K562 (cell line): ENCODE results near the gene ATF7IP.
A peak's percentile ranks its signal among the peaks of the same experiment; 100 is the strongest.

Experiments
- ATF3 ChIP-seq, 2 experiments: fragments of 450-650 bp in 1 of 2; sonication (generic) in 1 of 2; formaldehyde crosslinking in 1 of 2; IDR thresholded peaks in 1 of 2; conservative IDR thresholded peaks in 1 of 2; 2 replicates each; pipeline versions ENCODE4 v1.6.1 to v1.8.1; 2016 to 2023; ENCODE audit warnings: mild to moderate bottlenecking in 2 of 2, moderate library complexity in 2 of 2, inconsistent platforms in 1 of 2, missing genetic modification reagents in 1 of 2
- CBX5 ChIP-seq: IDR thresholded peaks from 2 replicates; pipeline ENCODE4 v1.6.1; 2014; ENCODE audit warnings: low read depth, borderline replicate concordance
- CEBPB ChIP-seq: fragments of 450-650 bp; IDR thresholded peaks from 2 replicates; pipeline ENCODE4 v1.6.1; 2016; ENCODE audit warnings: missing genetic modification characterization, missing compliant biosample characterization
- CTCF ChIP-seq, 3 experiments: IDR thresholded peaks in 2 of 3; conservative IDR thresholded peaks in 1 of 3; 2 replicates each; pipeline ENCODE4 v1.5.1; 2011 to 2012; ENCODE audit warnings: low read length in 3 of 3, mild to moderate bottlenecking in 3 of 3, control low read depth in 2 of 3, improper control_type of control experiment in 1 of 3, inconsistent platforms in 1 of 3, low read depth in 1 of 3, mixed read lengths in 1 of 3, moderate library complexity in 1 of 3; ENCODE audit not compliant: insufficient read depth in 2 of 3
- EP300 ChIP-seq: IDR thresholded peaks from 2 replicates; pipeline ENCODE4 v1.6.1; 2012; ENCODE audit warnings: low read length, improper control_type of control experiment
- MEF2D ChIP-seq: conservative IDR thresholded peaks from 2 replicates; pipeline ENCODE4 v1.6.1; 2016; ENCODE audit warnings: low read depth, missing genetic modification characterization, missing compliant biosample characterization
- POLR2AphosphoS5 ChIP-seq: IDR thresholded peaks from 2 replicates; pipeline ENCODE4 v1.6.1; 2011; ENCODE audit warnings: mild to moderate bottlenecking, low read depth, low read length, moderate library complexity; ENCODE audit not compliant: control insufficient read depth, insufficient read depth
- RNF2 ChIP-seq: sonication (generic); IDR thresholded peaks from 2 replicates; pipeline ENCODE4 v1.6.1; 2016
- SREBF2 ChIP-seq: sonication (generic); formaldehyde crosslinking; IDR thresholded peaks from 2 replicates; pipeline ENCODE4 v1.4.0; 2020; ENCODE audit warnings: mild to moderate bottlenecking, missing genetic modification reagents
- TAF1 ChIP-seq: IDR thresholded peaks from 2 replicates; pipeline ENCODE4 v1.6.1; 2011; ENCODE audit warnings: mild to moderate bottlenecking, low read length, moderate library complexity; ENCODE audit not compliant: insufficient read depth, control insufficient read depth, severe bottlenecking; ENCODE audit errors: extremely low read depth
- ZBTB11 ChIP-seq, 3 experiments: fragments of 200-800 bp in 1 of 3; fragments of 250-450 bp in 1 of 3; fragments of 450-650 bp in 1 of 3; sonication (Bioruptor Pico) in 1 of 3; sonication (Bioruptor generic) in 1 of 3; formaldehyde crosslinking in 1 of 3; IDR thresholded peaks; 2 replicates each; pipeline versions ENCODE4 v1.6.1 to v1.8.0; 2016 to 2022; ENCODE audit warnings: mild to moderate bottlenecking in 2 of 3, missing genetic modification characterization in 2 of 3, missing compliant biosample characterization in 1 of 3, moderate library complexity in 1 of 3
- ZBTB2 ChIP-seq: fragments of 450-650 bp; IDR thresholded peaks from 2 replicates; pipeline ENCODE4 v1.6.1; 2016; ENCODE audit warnings: antibody characterized with exemption

GRCh38 chr12:14514154-14514842, 148.8 kb downstream of the ATF7IP start:
- no peak for TF ChIP-seq CBX5
- TF ChIP-seq EP300: no peak
- TF ChIP-seq POLR2AphosphoS5: no peak
- TF ChIP-seq MEF2D (tag): no peak
- no peak for TF ChIP-seq RNF2
- peak in 2 of 3 experiments; percentile 17 to 28; a peak in 2 of 6 replicates for TF ChIP-seq CTCF (IDR thresholded peaks at IDR 0.05 in 2 of 3, conservative IDR thresholded peaks at IDR 0.05 in 1 of 3; ENCODE audit: insufficient read depth in 2 of 3, low read depth in 1 of 3, low read length in 3 of 3)
- no peak for TF ChIP-seq CEBPB (tag)
- TF ChIP-seq SREBF2: no peak
- TF ChIP-seq TAF1: no peak
- TF ChIP-seq ZBTB11 (CRISPR knock-in tag; IDR thresholded peaks at IDR 0.05): no peak
- TF ChIP-seq ATF3 (IDR thresholded peaks at IDR 0.05): no peak
- TF ChIP-seq ATF3 (CRISPR knock-in tag; conservative IDR thresholded peaks at IDR 0.05): no peak
- no peak for TF ChIP-seq ZBTB2
